Stimulated activated CD8-positive, alpha-beta memory T cell treated with anti-CD3 and anti-CD28 coated beads, Interleukin-4, amount 100 ng/mL, for 1 hour (primary cell): ENCODE results near the gene COPS9.

Experiments used
- DNase-seq, 2 donors: peaks; one replicate each; pipeline ENCODE4 v3.0.0-alpha.2; 2020; ENCODE audit warnings: low read depth in 2 of 2, low spot score in 1 of 2

The COPS9 gene

DNA sequence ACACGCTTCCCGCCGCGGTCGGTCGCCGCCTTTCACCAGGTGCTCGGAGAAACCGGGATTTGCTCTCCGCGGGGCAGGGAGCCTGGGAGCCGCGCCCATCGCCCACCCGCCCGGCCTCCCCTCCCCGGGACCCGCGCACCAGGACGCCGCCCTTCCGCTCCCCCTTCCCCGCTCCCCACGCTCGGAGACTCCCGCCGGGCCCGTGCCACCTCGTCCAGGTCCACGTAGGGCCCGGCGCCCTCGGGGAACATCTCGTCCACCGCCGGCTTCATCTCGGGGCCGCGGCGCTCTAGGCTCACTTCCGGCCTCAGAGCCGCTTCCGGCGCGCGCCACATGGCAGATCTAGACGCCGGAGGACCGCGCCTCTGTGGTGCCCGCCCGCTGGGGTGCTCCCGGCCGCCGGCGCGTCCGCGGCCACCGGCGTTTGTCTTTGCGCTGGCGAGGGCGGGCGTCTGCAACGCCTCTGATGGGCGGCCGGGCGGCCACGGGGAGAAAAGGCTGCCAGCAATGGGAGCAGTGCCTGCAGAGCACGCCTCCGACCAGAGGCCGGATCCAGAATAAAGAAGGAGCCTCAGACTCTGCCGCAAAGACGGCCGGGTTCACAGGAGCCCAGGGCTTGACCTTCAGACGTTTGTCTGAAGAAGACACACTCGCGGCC is at the start of gene COPS9:
Gene COPS9, minus strand, starts transcription at position 293 of the 658 bp plus-strand sequence. Its CDS starts 21 bp downstream, at position 272.
- DNase-seq = peak; percentile 60 to 70

DNA sequence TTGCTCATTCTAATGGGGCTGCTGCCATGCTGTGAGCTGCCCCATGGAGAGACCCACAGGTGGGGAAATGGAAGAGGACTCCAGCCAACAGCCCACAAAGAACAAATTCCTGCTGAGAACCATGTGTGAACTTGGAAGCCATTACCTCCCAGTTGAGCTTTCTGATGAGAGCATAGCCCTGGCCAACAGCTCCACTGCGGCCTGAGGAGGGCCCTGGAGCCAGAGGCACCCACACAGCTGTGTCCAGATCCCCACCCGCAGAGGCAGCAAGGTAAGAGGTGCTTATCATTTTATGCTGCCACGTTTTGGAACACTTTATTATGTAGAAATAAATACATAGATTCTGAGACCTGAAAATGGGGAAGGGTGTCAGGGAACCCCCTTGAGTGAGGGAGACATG is 48.6 kb upstream of the COPS9 start:
- DNase-seq = no peak

DNA sequence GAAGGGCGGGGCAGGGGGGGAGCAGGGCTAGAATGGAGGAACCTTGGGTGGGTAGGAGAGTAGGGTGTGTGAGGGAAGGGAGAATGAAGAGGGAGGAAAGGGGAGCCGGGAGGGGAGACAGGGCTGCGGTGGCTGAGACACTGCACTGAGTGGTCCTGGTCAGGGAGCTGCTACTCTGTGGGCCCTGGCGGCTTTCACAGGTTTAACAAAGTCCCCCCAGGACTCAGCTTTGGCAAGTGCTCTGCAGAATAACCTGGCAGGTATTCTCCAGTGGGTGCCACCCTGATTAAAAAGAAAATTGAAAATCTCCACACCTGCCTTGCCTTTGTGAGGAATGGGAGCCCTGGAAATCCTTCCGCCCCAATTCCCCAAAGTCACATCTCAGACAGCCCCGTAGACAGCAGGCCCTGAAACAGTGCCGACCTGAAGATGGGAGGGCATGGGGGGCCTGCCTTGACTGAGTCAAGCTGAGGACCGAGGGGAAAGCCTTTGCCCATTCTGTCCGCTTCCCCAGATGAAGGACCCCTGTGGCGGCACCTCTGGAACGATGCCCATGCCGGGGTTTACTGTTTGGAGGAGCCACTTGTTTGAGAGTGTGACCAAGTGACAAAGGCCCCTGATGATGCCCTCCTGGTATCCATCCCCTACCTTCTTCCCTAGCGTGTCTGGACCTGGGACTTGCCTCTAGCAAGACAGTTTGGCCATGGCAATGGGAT is 47.9 kb upstream of the COPS9 start:
- no peak for DNase-seq

DNA sequence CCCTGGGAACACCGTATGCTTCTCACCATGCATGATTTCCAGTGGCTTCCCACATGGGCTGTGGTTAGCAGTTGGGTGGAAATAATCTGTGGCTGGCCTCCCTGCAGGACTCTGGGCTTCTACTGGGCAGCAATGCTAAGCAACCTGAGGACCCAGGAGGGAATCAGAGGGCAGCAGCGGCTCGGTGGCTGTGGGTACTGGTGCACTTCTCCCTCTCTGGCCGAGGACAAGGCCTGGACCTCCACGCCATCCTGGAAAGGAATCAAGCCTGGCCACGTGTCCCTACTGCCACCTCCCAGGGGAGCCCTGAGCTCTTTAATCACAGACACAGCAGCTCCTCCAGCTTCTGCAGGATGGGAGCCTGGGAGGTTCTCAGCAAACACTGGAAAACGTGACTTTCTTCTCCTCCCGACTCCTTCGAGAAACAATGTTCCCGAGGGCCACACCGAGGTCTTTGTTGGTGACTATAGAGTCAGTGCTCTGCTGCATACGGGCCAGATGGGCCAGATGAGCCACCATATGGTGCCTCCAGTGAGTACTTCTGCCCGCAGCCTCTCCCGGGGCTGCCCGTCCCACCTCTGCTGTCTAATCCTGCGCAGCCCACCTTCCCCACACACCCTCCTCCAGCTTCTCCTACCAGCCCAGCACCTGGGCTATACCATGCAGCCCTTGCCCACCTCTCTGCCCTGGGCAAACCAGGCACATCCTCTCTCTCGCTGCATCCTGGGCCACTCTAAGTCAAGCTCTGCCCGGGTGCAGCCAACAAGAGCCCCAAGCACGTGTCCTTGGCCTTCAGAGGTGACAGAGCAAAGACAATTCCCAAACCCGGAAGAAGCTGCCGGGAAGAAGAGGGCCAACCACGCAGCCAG is 47.1 kb upstream of the COPS9 start:
- DNase-seq = no peak

DNA sequence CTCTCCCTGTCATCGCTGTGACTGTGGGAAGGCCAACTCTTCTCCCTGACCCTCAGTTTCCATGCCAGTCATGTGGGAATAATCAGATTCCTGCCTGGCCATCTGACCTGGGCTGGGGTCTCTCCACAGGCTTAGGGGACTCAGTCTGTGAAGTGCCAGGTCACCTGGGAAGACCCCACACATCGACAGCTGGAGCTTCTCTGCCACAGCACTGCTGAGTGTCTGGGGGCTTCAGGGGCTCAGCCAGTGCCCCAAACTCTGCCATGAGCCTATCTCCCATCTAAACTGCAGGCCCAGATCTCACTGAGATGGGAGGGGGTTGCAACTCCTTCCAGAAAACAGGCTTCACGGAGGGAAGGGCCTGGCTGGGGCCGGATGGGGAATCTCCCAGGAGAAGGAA is 46.4 kb upstream of the COPS9 start:
- no peak for DNase-seq

DNA sequence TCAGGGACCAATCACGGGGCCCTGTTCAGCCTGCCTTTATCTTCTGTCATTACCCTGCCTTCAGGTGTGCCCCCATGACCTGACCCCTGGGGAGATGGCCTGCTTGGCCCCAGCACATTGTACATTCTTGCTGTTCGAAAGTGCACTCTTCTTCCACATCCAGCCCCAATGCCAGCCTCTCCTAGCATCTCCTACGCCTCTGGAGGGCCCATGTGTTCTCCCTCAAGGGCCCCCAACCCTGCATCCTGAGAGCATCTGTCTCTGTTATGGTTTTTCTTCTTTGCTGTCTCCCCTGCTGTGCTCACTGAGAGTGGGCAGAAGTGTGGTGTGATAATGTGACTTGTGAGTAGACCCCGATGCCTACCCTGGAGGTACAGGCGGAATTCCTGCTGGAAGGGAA is 45.9 kb upstream of the COPS9 start:
- no peak for DNase-seq

DNA sequence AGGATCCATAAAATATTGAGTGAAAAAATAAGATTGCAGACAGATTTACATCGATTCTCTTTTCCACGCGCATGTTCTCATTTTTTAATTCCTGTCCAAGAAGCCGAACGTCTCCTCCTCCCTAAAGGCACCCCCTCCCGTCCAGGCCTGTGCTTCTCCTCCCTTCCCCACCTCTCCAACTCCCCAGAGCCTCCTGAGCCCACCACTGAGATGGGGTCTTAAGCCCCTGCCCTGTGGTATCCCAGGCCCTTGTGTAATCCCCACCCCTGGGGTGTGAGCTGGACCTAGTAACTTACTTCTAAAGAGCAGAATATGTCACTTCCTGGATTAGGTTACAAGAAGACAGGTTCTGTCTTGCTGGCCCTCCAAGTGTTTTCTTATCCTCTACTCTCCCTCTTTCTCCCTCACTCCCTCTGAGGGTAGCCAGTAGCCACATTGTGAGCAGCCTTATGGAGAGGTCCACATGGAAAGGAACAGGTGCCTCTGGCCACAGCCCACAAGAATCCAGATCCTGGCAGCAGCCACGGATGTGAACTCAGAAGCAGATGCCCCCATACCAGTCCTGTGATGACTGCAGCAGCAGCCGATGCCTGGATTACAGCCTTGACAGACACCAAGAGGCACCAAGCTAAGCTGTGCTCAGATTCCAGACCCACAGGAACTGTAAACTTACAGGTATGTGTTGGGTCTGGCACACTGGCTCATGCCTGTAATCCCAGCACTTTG is 44.0 kb upstream of the COPS9 start:
- no peak for DNase-seq

DNA sequence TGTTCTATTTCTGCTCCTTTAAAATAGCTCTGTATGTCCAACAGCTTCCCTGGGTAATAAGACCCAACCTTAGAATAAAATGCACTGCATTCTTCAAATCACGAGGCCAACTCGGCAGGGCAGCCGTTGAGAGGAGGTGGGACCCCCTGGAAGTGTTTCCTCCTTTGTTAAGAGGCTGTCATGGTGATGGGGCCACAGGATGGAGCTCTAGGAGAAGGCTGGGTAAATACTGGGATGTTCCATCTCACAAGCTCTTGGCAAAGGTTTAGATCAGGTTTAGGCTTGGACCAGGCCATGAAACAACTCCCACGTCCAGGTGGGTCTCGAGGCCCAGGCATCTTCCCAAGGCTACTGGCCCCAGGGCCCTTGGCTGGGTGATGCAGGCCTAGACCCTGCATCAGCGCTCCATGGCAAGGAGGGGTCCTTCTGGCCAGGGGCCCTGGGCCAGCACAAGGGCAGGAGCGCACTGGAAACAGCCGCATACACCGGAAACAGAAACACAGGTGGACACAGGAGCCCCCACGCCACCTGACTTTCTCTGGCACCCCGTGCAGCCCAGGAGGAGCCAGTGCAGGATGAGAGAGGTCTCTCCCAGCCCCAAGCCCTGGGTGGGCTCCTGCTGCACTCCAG is 43.2 kb upstream of the COPS9 start:
- DNase-seq = no peak

DNA sequence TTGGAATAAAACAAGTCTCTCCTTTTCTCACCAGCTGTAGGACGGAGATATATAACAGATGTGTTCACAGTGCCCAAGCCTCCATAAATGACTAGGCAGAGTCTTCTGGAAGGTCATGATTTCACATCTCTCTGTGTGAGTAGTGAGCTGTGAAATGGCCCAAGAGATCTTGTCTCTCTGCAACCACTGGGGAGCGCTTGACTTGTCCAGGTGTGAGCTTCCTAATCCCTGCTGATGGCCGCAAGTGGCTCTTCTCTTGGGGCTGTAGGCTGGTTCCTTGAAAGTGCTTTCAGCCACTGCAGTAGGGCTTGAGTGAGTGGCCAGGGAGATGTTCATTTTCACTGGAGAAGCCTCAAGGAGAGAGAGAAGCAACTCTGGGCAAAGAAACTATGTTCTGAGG is 42.5 kb upstream of the COPS9 start:
- no peak for DNase-seq

DNA sequence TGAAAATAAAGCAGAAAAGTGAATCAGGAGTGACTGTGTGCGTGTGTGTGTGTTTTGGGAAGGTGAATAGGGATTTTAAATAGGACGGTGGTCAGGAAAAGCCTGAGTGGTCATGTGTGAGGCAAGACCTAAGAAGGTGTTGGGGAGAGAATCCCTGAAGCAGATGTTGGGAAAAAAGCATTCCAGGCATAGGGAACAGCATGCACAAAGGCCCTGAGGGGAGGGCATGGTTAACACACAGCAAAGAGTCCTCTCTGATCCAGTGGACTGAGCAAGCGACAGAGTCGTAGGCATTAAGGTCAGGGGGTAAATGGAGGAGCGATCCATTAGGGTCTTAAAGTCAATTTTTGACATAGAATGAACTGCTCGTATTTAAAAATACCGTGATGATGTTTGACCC is 38.4 kb upstream of the COPS9 start:
- no peak for DNase-seq

DNA sequence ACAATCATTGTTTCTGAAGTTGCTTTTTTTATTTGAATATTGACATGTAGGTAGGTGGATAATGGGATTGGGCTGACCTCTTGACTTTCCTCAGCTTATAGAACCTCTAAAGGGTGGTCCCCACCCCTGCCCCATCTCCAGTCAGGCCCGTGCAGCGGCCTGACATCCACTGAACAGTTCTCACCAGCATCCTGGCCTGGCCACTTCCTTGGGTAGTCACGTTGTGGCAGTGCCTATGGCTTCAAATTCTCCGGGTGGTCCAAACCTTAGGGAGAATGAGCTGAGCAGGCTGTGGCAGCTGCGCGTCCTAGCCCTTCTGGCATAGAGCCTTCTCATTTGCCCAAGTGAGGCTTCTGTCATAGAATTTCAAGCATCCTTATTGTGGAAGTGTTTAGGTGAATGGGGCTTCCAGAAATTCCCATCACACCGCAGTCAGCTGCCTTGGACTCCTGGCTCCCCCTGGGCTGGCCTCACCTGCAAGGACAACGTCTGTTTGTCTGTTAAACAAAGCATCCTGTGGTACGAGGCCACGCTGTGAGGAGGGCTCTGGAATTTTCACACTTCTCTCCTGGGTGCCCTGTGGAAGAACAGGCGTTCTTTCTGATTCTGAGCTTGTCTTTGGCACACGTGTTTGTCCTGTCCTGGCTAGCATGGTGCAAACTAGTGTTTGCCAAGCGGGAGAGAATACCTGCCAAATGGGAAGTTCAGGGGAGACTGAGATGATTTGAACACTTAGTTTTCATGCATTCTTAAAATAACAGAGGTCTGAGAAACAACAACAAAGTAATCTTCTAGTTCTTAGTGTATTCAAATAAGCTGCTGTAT is 36.2 kb upstream of the COPS9 start:
- no peak for DNase-seq

DNA sequence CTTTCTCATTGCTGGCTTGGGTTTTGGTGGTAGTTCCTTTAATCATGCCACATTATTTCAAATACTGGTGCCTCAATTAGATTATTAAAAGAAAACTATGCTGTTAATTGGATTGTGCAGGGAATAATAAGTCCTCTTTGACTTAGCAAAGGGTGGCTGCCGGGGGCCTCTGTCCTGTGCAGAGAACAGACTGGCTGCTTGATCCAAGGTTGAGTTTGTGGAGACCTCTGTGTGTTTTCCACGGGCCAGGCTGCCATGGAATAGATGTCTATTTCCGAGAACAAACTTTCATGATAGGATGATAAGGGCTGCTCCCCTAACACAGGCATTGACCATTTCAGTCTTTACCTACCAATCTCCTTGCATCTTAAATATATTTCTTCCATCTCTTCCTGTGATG is 34.8 kb upstream of the COPS9 start:
- DNase-seq = no peak

DNA sequence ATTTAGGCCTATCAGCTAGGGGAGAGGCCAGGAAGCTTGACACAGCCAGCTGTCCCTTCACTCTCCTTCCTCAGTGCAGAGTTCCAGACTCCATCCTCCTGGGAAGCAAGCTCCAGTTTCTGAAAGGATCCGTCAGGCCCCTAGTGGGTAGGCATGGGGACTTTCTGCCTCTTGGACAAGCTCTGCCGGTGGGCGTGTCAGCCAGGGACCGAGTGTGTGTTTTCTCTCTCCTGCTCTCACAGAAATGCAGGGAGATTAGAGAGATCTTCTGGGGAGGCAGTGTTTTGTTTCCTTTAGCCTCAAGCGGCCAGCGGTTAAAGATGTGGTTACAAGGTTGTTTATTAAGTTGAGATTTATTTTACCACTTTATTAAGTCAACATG is 34.2 kb upstream of the COPS9 start:
- no peak for DNase-seq

DNA sequence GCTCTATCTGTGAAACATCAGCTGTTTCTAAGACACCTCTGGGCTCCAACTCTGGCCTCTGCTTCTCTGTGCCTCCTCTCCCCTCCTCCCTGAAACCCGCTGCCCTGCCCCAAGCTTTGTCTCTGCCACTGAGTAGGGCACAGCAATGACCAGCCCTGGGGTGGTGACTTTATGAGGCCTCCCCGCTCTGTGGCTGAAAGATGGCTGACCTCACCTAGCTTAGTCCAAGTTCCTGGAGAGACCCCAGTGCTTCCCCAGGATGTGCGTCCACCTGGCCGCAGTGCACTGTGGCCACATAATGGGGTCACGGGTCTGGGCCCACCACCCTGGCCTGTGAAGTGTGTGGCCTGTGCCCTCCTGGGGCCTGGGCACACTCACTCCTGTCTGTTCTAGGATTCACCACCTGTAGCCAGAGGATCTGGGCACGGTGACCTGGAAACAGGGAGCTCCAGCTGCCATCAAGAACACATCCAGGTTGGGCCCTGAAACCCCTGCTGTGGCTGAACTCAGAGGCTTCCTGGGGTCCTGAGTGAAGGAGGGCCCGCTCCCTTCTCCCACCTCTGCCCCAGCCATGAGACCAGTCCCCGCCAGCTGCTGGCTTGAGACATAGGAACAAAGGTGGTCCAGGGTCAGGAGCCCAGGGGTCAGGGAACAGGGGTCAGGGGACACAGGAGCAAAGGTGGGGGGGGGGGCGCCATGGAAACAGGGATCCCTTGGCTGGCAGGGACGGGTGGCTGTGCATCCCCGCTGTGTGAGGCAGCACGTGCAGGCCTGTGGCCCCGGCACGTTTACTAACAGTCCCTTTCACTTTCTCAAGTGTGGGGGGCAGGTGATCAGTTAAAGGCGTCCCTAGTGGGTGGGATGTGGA is 33.6 kb upstream of the COPS9 start:
- no peak for DNase-seq

DNA sequence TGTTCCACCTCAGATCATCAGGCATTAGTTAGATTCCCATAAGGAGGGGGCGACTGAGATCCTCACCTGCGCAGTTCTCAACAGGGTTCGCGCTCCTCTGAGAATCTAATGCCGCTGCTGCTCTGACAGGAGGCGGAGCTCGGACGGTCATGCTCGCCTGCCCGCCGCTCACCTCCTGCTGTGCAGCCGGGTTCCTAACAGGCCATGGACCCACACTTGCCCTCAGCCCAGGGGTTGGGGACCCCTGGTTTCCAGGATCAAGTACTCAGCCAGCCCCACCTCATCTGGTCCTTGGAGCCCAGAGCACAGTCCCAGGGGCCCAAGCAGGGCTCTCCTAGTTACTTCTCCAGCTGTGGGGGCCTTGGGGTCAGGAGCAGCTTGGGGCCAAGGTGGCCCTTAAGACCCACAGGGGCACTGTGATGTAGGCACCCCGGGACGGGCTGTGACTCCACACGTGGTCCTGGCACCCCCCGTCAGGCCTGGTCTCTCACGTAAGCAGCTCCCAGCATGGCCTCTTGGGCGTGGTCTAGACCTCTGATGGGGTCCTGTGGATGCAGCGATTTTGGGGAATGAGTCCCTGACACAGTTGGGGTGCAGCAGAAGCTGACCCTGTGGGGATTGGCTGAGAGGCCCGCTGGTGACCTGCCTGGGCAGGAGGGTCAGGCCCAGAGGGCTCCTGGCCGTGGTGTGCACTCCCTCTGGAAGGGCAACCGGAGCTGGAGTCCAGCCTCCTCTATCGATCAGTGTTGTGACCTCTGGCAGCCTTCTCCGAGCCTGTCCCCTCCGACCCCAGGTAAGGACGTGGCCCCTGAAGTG is 32.6 kb upstream of the COPS9 start:
- DNase-seq = no peak

DNA sequence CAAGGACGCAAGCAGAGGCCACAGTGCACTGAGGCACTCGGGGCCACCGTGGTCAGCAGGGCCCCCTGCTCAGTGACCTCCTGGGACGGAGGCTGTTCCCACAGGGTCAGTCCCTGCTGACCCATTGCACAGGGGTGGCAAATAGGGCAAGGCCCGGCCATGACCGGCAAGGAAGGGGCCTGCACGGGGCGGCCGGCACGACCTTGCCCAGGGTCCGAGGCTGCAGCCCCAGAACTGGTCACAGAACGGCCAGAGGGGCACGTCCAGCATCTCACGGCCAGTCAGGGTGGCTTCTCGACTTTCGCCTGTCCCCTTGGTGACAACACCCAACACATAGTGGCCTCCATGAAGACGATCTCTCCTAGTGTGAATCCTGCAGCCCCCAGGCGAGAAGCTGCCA is 31.9 kb upstream of the COPS9 start:
- DNase-seq = no peak

DNA sequence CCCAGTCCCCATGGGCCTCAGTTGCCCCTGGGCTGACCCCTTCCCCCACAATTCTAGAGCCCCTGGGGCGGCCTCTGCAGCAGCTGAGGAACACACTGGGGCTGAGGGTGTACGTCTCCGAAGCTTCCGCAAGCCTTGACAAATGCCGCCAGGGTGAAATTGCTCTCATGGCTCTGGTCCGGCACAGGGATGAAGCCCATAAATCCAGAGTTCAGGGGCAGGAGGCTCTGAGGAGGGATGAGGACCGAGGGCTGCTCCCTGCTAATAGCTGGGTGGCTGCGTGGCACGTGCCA is 31.4 kb upstream of the COPS9 start:
- DNase-seq = no peak

DNA sequence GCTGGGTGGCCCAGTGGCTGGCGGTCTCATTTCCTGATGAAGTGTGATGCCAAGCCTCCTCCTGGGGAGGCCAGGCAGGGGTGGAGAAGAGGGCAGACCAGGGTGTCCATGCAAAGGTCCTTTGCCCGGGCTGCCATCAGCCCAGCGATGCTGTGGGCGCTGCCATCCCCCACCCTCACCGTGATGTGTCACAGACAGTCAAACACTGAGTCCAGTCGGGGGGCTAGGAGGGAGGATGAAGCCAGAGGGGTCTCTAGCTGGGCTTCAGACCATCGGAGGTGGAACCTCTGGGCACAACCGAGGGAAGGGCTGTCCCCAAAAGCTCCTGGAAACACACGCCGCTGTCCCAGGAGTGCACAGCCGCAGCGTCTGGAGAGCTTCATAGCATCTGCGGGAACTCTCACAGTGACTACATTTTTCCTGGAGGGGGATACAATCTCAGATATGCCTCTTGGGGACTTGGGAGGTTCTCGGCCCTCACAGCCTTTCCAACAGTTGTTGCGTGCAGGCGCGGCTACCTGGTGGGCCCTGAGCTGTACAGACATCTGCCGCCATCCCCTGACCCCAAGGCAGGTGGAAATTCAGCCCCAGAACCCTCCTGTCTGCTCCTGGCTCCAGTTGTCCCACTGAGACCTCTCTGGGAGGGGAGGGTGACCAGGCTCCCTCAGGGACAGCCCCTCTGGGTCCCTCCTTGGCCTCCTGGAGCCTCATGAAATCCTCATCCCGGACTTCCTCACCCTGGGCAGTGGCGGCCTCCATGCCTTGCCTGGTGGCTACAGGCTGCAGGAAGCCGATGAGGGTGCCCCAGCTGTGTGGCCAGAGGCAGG is 30.9 kb upstream of the COPS9 start:
- DNase-seq = no peak
